ENCODE measurements around the gene IRF4. TPM values are rescaled to one million over a fixed set of nuclear protein-coding genes. Genes with fewer than 3 reads are reported as not detected.

Gene IRF4
- 0.23 TPM in 1 of 2 replicates, not detected in the other for total RNA-seq (2014; rRNA removed; shearing (Covaris generic))

- no peak for DNase-seq (ENCODE audit: low read depth)
Measured at GRCh38 chr6:391559-392440, at the start of gene IRF4. Gene IRF4, plus strand, starts transcription at chr6:391752. Its CDS starts 1,401 bp downstream, at chr6:393153.

GRCh38 chr6:341914-342831 lies 49.4 kb upstream of the IRF4 start:
- no peak for DNase-seq (ENCODE audit: low read depth)

- DNase-seq (ENCODE audit: low read depth), result no peak
Measured at GRCh38 chr6:342832-343179, 48.7 kb upstream of the IRF4 start.

GRCh38 chr6:343226-343935 lies 48.2 kb upstream of the IRF4 start:
- no peak for DNase-seq (ENCODE audit: low read depth)

- DNase-seq (ENCODE audit: low read depth), result no peak
Measured at GRCh38 chr6:343960-344815, 47.4 kb upstream of the IRF4 start.

GRCh38 chr6:344816-345340 lies 46.7 kb upstream of the IRF4 start:
- no peak for DNase-seq (ENCODE audit: low read depth)

DNA sequence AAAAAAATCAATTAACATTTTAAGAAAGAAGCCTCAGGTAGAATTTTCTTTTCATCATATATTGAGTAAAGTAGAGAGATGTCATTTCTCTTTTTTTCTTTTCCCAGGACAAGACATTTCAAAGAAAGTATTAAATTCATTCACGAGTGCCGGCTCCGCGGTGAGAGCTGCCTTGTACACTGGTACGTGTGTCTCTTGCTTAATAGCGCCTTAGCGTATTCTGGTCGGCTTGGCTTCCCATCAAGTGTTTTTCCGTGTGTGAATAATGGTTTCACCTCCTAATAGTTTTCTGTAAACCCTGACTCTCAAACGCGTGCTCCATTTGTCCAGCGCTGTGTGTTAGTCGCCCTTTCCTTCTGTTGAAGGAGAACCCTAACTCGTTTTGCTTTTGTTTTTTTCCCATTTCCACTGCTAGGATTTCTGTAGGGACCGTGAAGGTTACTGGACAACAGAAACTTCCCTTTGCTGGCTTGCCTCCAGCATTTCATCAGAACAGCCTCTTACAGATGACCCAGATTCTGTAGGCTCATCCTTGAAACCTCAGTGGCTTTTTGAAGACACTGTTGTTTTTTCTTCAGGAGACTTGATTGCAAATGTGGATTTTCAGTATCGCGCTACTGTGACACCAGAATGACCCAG lies 45.7 kb upstream of the IRF4 start:
- DNase-seq (ENCODE audit: low read depth), result no peak

- DNase-seq (ENCODE audit: low read depth), result peak; percentile 70
Measured at GRCh38 chr6:346386-347030, 45.0 kb upstream of the IRF4 start.

DNA sequence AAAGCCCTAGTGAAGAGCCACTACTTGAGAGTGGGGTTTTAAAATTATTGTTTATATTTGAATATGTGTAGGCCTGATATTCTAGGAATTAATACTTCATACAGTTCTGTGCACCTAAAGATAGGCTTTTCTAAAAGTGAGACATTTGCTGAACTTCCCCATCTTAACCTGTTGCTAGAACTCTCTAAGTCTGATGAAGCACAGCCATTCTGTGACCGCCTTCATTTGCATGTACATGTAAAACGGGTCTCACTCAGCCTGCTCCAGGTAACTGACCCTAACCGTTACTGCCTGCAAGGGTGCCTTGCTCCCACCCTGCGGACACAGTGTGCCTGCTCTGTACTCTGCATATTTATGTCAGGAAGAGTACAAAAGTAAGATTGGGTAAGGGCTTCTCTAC lies 44.3 kb upstream of the IRF4 start:
- DNase-seq (ENCODE audit: low read depth), result no peak

GRCh38 chr6:347951-348859 lies 43.3 kb upstream of the IRF4 start:
- DNase-seq (ENCODE audit: low read depth), result no peak

DNA sequence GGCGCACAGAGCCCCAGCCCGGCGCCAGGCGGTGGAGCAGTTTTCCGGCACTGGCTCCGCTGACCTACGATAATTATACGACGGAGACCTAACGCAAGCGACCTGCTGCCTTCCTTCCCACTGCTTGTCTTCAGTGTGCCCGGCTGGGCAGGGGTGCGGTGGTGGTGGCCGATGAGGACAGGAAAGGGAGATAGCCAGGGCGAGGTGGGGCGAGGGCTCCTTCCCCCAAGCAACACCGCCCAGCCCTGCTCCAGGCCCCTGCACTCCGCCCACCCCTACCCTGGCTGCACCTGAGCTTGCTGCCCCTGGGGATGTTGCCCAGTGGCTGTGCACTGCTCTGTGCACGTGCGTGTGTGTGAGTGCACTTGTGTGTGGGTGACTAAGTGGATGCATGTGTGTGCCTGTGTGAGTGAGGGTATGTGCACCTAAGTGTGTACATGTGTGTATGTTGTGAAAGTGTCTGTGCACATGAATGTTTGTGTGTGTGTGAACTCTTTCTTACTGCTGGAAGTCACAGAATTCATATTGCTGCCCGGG lies 42.6 kb upstream of the IRF4 start:
- no peak for DNase-seq (ENCODE audit: low read depth)

DNA sequence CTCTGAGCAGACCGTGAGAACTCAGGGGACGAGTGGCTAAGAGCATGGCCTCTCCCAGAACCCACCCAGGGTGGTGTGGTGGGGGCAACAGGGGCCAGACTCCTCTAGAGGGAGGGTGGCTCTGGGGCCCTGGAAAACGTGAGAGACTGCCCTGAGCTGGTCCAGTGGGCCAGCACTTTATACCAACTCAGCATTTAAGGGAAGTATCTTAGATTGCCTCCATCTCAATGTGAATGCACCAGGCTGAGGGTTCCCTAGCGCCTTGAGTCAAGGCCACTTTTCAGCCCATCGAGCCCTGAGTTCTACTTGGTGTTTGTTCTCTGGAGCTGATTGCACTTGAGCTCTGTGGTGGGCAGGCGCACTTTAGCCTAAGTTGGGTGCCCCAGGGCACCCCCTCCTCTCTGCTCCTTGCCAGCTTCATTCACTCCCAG lies 42.0 kb upstream of the IRF4 start:
- DNase-seq (ENCODE audit: low read depth), result no peak

GRCh38 chr6:350371-350770 lies 41.2 kb upstream of the IRF4 start:
- DNase-seq (ENCODE audit: low read depth), result no peak

DNA sequence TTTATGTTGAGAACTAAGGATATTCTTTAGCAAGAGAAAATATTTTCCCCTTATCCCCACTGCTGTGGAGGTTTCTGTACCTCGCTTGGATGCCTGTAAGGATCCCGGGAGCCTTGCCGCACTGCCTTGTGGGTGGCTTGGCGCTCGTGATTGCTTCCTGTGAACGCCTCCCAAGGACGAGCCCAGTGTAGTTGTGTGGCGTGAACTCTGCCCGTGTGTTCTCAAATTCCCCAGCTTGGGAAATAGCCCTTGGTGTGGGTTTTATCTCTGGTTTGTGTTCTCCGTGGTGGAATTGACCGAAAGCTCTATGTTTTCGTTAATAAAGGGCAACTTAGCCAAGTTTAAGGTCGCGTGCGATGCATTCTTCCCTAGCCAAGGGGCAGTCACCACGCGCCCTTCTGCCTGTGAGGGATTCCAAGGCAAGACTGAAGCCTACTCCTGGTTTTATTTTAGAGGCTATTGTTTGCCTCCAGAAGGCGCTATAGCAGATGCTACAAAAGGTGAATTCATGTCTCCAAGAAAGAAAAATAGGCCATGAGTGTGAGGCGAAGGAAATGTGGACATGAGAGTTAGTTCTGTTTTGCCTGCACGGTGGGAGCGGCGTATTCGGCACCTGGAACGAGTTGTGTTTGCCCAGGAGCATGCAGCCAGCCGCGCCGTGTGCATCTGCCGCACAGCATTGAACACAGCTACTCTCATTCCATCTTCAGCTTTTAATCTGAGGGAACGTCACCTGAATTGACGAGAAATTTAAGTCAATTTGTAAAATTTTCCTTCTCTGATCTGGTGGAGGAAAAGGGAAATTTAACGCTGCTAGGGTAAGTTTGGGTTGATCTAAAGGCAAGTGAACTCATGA lies 40.3 kb upstream of the IRF4 start:
- DNase-seq (ENCODE audit: low read depth), result no peak

- no peak for DNase-seq (ENCODE audit: low read depth)
Measured at GRCh38 chr6:351867-352289, 39.7 kb upstream of the IRF4 start.

DNA sequence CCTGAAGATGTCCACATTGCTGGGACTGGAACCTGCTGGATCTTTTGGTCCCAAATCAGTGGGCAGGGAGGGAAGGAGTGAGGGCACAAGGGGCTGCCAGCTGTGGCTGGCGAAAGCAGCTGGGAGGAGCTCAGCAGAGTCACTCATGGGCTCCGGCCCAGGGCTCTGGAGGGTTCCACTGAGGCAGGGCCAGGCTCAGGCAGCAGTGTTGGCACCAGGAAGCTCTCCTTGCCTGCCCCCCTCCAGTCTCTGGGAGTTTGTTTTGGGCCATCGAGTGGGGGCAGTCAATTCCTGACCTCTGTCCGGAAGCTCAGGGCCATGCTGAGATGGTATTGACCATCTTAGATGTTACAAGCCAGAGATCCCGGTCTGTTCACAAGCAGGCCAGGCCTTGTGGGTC lies 39.1 kb upstream of the IRF4 start:
- no peak for DNase-seq (ENCODE audit: low read depth)

DNA sequence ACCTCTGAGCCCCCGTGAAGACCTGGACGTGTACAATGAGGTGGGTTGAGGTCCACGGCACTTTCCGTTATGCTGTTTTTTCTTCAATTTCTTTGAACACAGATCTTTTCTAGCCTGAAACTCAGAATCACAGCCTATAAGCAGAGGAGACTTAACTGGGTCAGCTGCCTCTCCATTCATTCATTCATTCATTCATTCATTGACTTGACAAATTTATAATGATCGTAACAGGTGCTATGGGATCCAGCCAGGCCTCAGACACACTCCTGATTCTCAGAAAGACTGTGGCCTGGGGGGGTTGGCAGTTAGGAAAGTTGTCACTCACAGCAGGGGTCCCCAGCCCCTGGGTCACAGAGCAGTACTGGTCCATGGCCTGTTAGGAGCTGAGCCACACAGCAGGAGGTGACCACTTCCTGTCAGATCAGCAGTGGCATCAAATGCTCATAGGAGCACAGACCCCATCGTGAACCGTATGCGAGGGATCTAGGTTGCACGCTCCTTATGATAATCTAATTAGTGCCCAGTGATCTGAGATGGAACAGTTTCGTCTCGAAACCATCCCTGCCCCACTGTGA lies 38.6 kb upstream of the IRF4 start:
- DNase-seq (ENCODE audit: low read depth), result no peak

All from Daoy (cell line).